ENCODE measurements around the gene IL19.

IL19 gene

GRCh38 chr1:206801467-206801866 is 30.9 kb downstream of the IL19 start:
- DNase-seq = no peak

DNA sequence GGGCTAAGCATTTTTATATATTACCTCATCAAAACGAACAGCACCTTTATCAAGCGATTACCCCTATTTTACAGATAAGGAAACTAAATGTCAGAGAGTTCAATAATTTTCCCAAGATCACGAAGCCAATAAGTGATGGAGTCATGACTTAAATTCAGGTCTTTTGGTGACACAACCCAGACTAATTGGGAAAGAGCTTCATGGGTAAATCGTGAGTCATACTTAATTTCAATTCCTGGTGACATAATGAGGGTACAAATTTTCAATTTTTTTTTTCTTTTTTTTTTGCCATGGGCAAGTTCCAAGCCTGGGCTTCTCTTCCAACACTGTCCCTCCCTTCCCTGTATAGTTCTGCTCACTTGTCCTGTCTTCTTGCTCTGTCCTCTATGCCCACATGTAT is 31.8 kb downstream of the IL19 start:
- DNase-seq = no peak

DNA sequence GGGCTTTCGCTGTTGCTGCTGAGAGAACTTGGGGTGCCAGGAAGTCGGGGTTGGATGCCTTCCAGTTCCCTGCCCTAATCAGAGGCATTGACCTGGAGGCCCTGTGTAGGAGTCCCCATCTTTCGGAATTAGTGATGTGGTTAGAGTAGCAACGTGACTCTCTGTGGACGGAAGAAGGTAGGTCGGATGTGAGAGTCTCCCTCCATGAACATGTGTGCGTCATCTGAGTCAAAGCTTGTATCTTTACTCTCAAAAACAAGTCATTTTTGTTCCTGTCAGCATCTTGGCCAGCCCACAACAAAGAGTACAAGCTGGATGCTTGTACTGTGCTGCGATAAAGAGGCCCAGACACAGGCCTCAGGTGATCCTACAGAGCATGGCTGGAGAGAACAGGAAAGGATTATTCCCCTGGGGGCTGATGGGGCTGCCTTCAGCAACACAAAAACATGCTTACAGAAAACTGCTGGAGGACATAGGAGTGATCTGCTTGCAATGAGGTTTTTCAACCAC is 32.7 kb downstream of the IL19 start:
- peak; percentile 83 for DNase-seq

GRCh38 chr1:206804156-206804737 is 33.7 kb downstream of the IL19 start:
- no peak for DNase-seq

GRCh38 chr1:206805357-206805756 is 34.8 kb downstream of the IL19 start:
- DNase-seq = no peak

GRCh38 chr1:206808615-206809014 is 38.0 kb downstream of the IL19 start:
- peak; percentile 62 for DNase-seq

- peak; percentile 63 for DNase-seq
Measured at GRCh38 chr1:206809504-206810084, 39.0 kb downstream of the IL19 start.

DNA sequence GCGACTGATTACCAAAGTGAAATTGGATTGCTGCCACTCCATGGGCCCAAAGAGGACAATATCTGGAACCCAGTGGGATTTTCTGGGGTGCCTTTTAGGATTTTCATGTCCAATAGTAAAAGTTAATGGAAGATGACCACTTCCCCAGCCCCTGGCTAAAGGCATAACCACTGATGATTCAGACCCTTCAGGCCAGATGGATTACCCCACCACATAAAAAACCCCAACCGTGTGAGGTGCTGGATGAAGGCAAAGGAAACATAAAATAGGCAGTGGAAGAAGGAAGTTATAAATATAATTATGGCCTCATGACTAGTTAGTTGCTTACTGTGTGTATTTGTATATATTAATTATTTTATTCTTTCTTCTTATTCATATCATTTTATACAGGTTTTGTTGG is 41.9 kb downstream of the IL19 start:
- DNase-seq = no peak

- no peak for DNase-seq
Measured at GRCh38 chr1:206814716-206815341, 44.3 kb downstream of the IL19 start.

DNA sequence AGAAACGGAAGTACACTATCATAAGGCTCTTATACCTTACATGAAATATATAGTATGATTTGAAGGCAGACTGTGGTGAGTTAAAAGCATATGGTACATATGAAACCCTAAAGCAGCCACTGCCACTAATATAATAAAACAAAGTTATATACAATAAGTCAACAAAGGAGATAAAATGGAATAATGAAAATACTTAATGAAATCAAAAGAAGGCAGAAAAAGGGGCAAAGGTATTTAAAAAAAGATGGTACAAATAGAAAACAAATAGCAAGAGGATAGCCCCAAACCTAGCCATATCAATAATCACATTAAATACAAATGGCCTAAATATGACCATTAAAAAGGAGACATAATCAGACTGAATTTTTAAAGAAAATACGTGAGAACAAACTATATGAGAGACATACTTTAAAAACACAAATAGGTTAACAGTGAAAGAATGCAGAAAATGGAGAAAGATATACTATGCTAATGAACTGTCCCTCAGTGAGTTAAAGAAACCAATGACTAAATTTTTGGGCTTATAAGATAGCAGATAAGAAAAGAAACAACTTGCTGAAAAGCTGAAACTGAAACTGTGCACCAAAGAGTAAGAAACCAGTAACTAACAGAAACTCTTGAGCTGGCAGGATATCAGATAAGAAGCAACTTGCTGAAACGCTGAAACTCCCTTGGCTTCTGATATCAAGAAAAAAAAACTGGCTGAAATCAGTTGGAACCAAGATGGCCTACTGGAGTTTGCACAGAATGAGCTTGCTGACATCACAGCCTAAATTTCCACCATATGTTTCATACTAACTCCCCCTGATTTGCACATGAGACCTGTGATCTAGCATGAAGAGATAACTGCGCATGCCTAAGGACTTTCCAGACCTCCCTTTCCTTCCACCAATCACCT is 46.1 kb downstream of the IL19 start:
- DNase-seq = peak; percentile 13

GRCh38 chr1:206821493-206821892 is 50.9 kb downstream of the IL19 start:
- no peak for DNase-seq

- DNase-seq = no peak
Measured at GRCh38 chr1:206823727-206824126, 53.2 kb downstream of the IL19 start.

- DNase-seq = no peak
Measured at GRCh38 chr1:206824331-206824730, 53.8 kb downstream of the IL19 start.

DNA sequence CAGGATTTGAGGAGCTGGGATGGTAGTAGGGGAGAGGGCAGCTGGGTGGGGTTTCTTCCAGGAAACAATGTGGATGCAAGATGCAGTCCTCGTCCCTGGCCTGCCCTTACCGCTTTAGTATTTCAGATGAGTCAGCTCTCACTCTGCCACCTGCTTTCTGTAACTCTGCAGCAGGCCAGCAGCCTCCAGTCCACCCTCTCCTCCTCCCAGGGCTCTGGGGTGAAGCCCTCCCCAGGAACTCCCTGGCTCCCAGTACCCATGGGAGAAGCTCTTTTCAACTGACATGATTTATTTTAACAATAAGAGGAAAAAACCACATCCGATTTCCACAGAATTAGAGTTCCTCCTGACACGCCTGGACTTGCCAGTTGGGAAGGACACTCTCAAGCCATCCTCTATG is 55.8 kb downstream of the IL19 start:
- DNase-seq = no peak

DNA sequence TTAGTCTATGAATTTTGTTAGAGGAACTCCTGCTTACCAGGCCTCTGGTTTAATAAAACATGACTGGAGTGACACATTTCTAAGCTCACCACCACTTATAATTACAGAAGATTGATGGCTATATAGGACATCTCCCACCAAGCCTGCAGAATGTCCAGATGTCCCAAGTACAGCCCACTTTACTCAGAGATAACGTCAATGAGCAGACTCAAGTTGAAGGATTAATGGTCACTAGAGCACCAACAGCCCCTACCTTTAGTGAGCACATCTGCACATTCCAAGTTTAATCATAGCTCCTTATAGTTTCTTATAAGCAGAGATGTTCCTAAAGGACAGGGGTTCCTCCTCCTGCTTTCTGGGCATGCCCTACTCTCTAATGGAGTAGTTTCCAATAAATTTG is 57.5 kb downstream of the IL19 start:
- DNase-seq = no peak

GRCh38 chr1:206828765-206829164 is 58.2 kb downstream of the IL19 start:
- DNase-seq = no peak

DNA sequence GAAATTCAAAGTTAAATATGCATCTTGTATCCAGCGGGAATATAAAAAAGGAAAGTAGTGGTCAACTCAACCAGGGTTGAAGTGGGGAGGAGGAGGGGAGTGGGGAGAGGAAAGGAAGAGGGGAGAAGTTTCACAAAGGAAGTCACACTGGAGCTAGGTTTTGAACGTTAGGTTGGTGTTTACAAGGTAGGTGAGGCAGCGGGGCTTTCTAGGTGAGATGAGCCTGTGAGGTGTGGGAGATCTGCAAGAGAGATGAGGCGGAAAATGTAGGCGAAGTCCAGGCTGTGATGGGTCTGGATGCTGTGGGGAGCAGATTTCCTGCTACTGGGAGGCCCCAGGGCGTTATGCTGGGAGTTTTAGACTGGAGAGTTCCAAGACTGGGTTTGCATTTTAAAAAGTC is 58.7 kb downstream of the IL19 start:
- DNase-seq = peak; percentile 31

DNA sequence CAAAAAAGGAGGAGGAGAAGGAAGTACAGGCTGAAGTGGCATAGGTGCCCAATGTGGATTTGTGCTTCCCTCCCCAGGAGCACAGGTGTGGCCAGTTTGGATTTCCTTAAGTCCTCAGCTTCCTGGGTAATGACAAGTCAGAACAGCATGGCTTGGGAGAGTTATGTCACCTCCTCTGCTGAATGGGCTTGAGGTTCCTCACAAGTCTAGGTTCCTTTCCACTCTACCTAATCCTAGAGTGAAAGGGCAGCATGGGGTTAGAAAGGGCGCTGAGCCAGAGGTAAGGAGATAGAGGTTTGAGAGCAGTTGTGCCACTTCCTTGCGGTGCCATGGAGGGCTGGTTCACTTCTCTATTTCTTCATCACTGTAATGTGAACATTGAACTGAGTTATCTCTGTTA is 59.3 kb downstream of the IL19 start:
- peak; percentile 10 for DNase-seq

DNA sequence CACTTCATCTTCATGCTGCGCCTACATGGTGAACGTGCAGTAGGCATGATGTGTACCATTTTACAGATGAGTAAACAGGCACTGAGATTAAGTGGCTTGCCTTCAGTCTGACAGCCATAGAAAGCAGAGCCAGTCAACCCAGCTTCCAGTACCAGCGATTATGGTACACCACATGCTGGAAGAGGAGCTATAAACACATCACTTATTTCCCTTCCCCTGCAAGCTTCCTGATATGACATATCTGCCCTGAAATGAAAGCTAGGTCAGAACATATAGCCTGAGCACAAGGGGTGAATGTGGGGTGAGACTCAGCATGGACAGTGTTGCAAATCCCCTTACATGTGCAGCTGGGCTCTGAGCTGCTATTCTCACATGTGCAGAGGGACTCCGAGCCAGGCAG is 61.1 kb downstream of the IL19 start:
- DNase-seq = no peak

GRCh38 chr1:206832352-206832880 is 61.8 kb downstream of the IL19 start:
- DNase-seq = no peak

- no peak for DNase-seq
Measured at GRCh38 chr1:206833106-206833680, 62.6 kb downstream of the IL19 start.

DNA sequence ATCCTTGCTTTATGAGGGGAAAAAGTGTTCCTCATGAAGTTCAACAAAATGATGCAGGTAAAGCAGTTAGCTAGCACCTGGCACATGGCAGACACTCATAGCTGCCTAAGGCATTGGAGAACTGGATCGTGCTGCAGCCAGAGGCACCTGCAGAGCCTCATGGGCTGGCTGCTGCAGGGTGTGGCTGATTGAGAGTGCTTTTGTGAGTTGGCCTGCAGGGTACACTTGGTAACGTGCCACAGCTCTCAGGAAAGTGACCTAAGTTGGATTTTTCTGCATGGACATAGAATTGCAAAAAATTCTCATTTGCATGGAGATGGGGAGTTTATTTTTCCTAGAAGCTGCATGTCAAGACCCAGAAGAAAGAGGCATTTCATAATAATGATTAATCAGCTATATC is 63.2 kb downstream of the IL19 start:
- DNase-seq = no peak

DNA sequence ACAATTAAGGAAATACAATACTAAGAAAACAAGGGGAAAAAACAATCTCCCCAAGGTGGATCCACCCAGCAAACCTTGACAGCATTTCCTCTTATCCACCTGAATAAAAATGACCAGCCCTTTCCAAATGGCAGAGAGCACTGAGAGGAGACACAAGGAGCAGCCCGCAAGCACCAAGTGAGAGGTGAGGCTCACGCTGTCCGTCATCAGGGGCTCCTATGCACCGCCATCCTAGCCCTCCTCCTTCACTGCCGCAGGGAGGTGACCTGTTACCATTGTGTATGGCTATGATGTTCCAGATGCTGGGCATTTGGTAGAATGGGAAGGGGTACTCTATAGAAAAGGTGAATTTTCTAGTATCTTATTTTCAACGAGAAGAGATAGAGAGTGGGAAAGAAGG is 63.6 kb downstream of the IL19 start:
- DNase-seq = no peak
